ENCODE results near the gene FCN1.

- TF ChIP-seq CTCF (IDR thresholded peaks at IDR 0.05; ENCODE audit: poor library complexity), result no peak
- TF ChIP-seq EZH2phosphoT487 (IDR thresholded peaks at IDR 0.05; ENCODE audit: low read depth, severe bottlenecking, unreplicated experiment), result no peak
Measured at GRCh38 chr9:134891053-134891452, 26.7 kb downstream of the FCN1 start.
